Measurements from ENCODE around the gene GLUL.

- TF ChIP-seq CTCF (IDR thresholded peaks at IDR 0.05 in 4 of 5, conservative IDR thresholded peaks at IDR 0.05 in 1 of 5) (no peak), POLR2A (IDR thresholded peaks at IDR 0.05) (peak; percentile 100)
These were observed at the start of gene GLUL for GRCh38 chr1:182391362-182392049.

Data from gastrocnemius medialis (tissue), 4 donors.